Fibroblast of lung (primary cell): ENCODE data around the gene HDAC10. TPM values are rescaled to one million over a fixed set of nuclear protein-coding genes. Genes with fewer than 3 reads are reported as not detected.

Source experiments
- DNase-seq, 2 donors: peaks; one replicate each; pipeline versions ENCODE4 v3.0.0 to v3.0.0-alpha.2; 2010; ENCODE audit warnings: low read depth in 2 of 2
- H2AFZ ChIP-seq: 2 replicates; pipeline ENCODE4 v1.5.1; 2012; ENCODE audit warnings: low read length, control low read depth, inconsistent platforms
- H3K27ac ChIP-seq: 2 replicates; pipeline ENCODE4 v1.5.1; 2011; ENCODE audit warnings: low read length, control low read depth; ENCODE audit not compliant: insufficient read depth
- H3K27me3 ChIP-seq: 2 replicates; pipeline ENCODE4 v1.5.1; 2011; ENCODE audit warnings: mild to moderate bottlenecking, low read length; ENCODE audit not compliant: control insufficient read depth, insufficient read depth
- H3K36me3 ChIP-seq: 2 replicates; pipeline ENCODE4 v1.5.1; 2011; ENCODE audit warnings: low read length; ENCODE audit not compliant: control insufficient read depth, insufficient read depth
- H3K4me1 ChIP-seq: 2 replicates; pipeline ENCODE4 v1.5.1; 2011; ENCODE audit warnings: low read length; ENCODE audit not compliant: control insufficient read depth, insufficient read depth; ENCODE audit errors: extremely low read depth
- H3K4me2 ChIP-seq: 2 replicates; pipeline ENCODE4 v1.5.1; 2011; ENCODE audit warnings: low read length, control low read depth; ENCODE audit not compliant: insufficient read depth; ENCODE audit errors: extremely low read depth
- H3K4me3 ChIP-seq, 4 experiments: fragments of 200-600 bp in 1 of 4; sonication (generic) in 1 of 4; replicated peaks in 1 of 4; 2 replicates each; pipeline ENCODE4 v1.5.1; 2011 to 2016; ENCODE audit warnings: low read length in 4 of 4, low read depth in 3 of 4, mild to moderate bottlenecking in 3 of 4, control low read depth in 2 of 4, inconsistent platforms in 1 of 4, mixed read lengths in 1 of 4; ENCODE audit not compliant: insufficient read depth in 1 of 4; ENCODE audit errors: control extremely low read depth in 1 of 4
- H3K79me2 ChIP-seq: 2 replicates; pipeline ENCODE4 v1.5.1; 2012; ENCODE audit warnings: mild to moderate bottlenecking, low read length, inconsistent platforms; ENCODE audit not compliant: control insufficient read depth, insufficient read depth
- H3K9ac ChIP-seq: 2 replicates; pipeline ENCODE4 v1.5.1; 2011; ENCODE audit warnings: mild to moderate bottlenecking, low read length, control low read depth; ENCODE audit not compliant: insufficient read depth
- H3K9me3 ChIP-seq: 2 replicates; pipeline ENCODE4 v1.5.1; 2012; ENCODE audit warnings: low read depth, low read length; ENCODE audit not compliant: control insufficient read depth, insufficient read depth
- H4K20me1 ChIP-seq: 2 replicates; pipeline ENCODE4 v1.5.1; 2011; ENCODE audit warnings: low read length; ENCODE audit not compliant: control insufficient read depth, insufficient read depth; ENCODE audit errors: extremely low read depth
- CTCF ChIP-seq, 2 donors: IDR thresholded peaks in 1 of 2; conservative IDR thresholded peaks in 1 of 2; 1 replicate in 1 of 2; 2 replicates in 1 of 2; pipeline ENCODE4 v1.5.1; 2011 to 2012; ENCODE audit warnings: low read length in 2 of 2, control low read depth in 1 of 2, inconsistent platforms in 1 of 2, low read depth in 1 of 2, mild to moderate bottlenecking in 1 of 2
- EZH2 ChIP-seq: IDR thresholded peaks from 2 replicates; pipeline ENCODE4 v1.5.1; 2012; ENCODE audit warnings: low read length, control low read depth, mild to moderate bottlenecking; ENCODE audit errors: missing control alignments
- polyA plus RNA-seq, 2 donors: library from polyadenylated mRNA; depleted of rRNA in 1 of 2; stranded (reverse) in 1 of 2; unstranded in 1 of 2; fragments of >200 nt; gene quantifications; 2 replicates each; pipeline ENCODE4 v1.2.1, GENCODE V29; 2011 to 2012; ENCODE audit warnings: missing spikeins in 1 of 2
- total RNA-seq: library from RNA; depleted of rRNA; stranded (reverse); fragments of >200 nt; gene quantifications from 2 replicates; pipeline ENCODE4 v1.2.1, GENCODE V29; 2014

Gene HDAC10
- total and polyA plus RNA-seq, 2 donors (not counting 1 experiment from before 2014, with no cell fraction given): 5.1 to 27.6 TPM

GRCh38 chr22:50199829-50200460 is 51.1 kb downstream of the HDAC10 start:
- TF ChIP-seq EZH2 (no peak), CTCF (conservative IDR thresholded peaks at IDR 0.05 in 1 of 2, IDR thresholded peaks at IDR 0.05 in 1 of 2; ENCODE audit: low read depth in 1 of 2, low read length in 2 of 2) (no peak)
- H3K27ac ChIP-seq: peak overlapping the region; percentile 58

GRCh38 chr22:50199251-50199721 is 51.8 kb downstream of the HDAC10 start:
- H3K27ac ChIP-seq: no peak overlapping the region
- H3K9me3 ChIP-seq: no peaks in the 10 kb centered on the region
- H3K27me3 ChIP-seq: no peaks in the 10 kb centered on the region
- H3K4me2 ChIP-seq: peak overlapping the region; percentile 82
- H3K79me2 ChIP-seq: peaks cover 16% of the 10 kb centered on the region
- DNase-seq: no peak
- H4K20me1 ChIP-seq: no peaks in the 10 kb centered on the region
- no peak overlapping the region for H3K4me3 ChIP-seq
- no peak overlapping the region for H3K9ac ChIP-seq
- no peak overlapping the region for H2AFZ ChIP-seq
- peaks cover 23% of the 10 kb centered on the region for H3K36me3 ChIP-seq
- TF ChIP-seq CTCF (conservative IDR thresholded peaks at IDR 0.05 in 1 of 2, IDR thresholded peaks at IDR 0.05 in 1 of 2; ENCODE audit: low read depth in 1 of 2, low read length in 2 of 2): no peak
- no peak for TF ChIP-seq EZH2
- peaks cover 2% of the 10 kb centered on the region for H3K4me1 ChIP-seq

More at GRCh38 chr22:50199829-50200460, 51.1 kb downstream of the HDAC10 start:
- peak overlapping the region; percentile 75 for H3K9ac ChIP-seq
- peaks cover 16% of the 10 kb centered on the region for H3K79me2 ChIP-seq
- DNase-seq: peak in 1 of 2 donors; percentile 14
- no peaks in the 10 kb centered on the region for H4K20me1 ChIP-seq
- H3K36me3 ChIP-seq: peaks cover 18% of the 10 kb centered on the region
- H3K4me3 ChIP-seq: peak overlapping the region; percentile 29 to 70 (median 66)
- H3K27me3 ChIP-seq: no peaks in the 10 kb centered on the region
- H2AFZ ChIP-seq: no peak overlapping the region
- peaks cover 2% of the 10 kb centered on the region for H3K4me1 ChIP-seq
- peak overlapping the region; percentile 82 for H3K4me2 ChIP-seq
- H3K9me3 ChIP-seq: no peaks in the 10 kb centered on the region

GRCh38 chr22:50198624-50199017 is 52.4 kb downstream of the HDAC10 start:
- peaks cover 27% of the 10 kb centered on the region for H3K36me3 ChIP-seq
- DNase-seq: no peak
- H3K27ac ChIP-seq: no peak overlapping the region
- no peak overlapping the region for H3K9ac ChIP-seq
- H2AFZ ChIP-seq: no peak overlapping the region
- no peaks in the 10 kb centered on the region for H4K20me1 ChIP-seq
- no peak overlapping the region for H3K4me3 ChIP-seq
- no peaks in the 10 kb centered on the region for H3K9me3 ChIP-seq
- no peaks in the 10 kb centered on the region for H3K27me3 ChIP-seq
- H3K4me2 ChIP-seq: no peak overlapping the region
- H3K79me2 ChIP-seq: peaks cover 16% of the 10 kb centered on the region
- TF ChIP-seq CTCF (conservative IDR thresholded peaks at IDR 0.05 in 1 of 2, IDR thresholded peaks at IDR 0.05 in 1 of 2; ENCODE audit: low read depth in 1 of 2, low read length in 2 of 2) (no peak), EZH2 (no peak)
- H3K4me1 ChIP-seq: peaks cover 2% of the 10 kb centered on the region
